GM21515 (cell line): ENCODE measurements around the gene TULP4.
A peak's percentile ranks its signal among the peaks of the same experiment; 100 is the strongest.
"Not testable (repeated sequence)": the region's sequence is repeated elsewhere in the genome, so short reads cannot be mapped to it uniquely, and the experiment has no call there.

Source experiments
- ATAC-seq: cut with Tn5 transposase; IDR thresholded peaks from one replicate; pipeline ENCODE4 v1.9.1; 2021; ENCODE audit not compliant: unreplicated experiment

The TULP4 gene

GRCh38 chr6:158327211-158327610, 14.9 kb downstream of the TULP4 start:
- no peak for ATAC-seq

- ATAC-seq, result no peak
Observed at GRCh38 chr6:158328952-158329351, 16.7 kb downstream of the TULP4 start.

GRCh38 chr6:158329531-158329930, 17.3 kb downstream of the TULP4 start:
- ATAC-seq, result no peak

GRCh38 chr6:158330016-158330415, 17.8 kb downstream of the TULP4 start:
- ATAC-seq, result no peak

GRCh38 chr6:158332237-158332636, 20.0 kb downstream of the TULP4 start:
- ATAC-seq, result no peak

GRCh38 chr6:158333094-158333493, 20.8 kb downstream of the TULP4 start:
- ATAC-seq, result no peak

GRCh38 chr6:158334534-158334933, 22.3 kb downstream of the TULP4 start:
- no peak for ATAC-seq

- ATAC-seq, result no peak
Observed at GRCh38 chr6:158337332-158337731, 25.1 kb downstream of the TULP4 start.

GRCh38 chr6:158338311-158339112, 26.2 kb downstream of the TULP4 start:
- ATAC-seq, result no peak

- ATAC-seq, result not testable (repeated sequence)
Observed at GRCh38 chr6:158339197-158339596, 26.9 kb downstream of the TULP4 start.

GRCh38 chr6:158340252-158340651, 28.0 kb downstream of the TULP4 start:
- ATAC-seq, result no peak

- ATAC-seq, result peak; percentile 51
Observed at GRCh38 chr6:158344534-158344933, 32.3 kb downstream of the TULP4 start.

GRCh38 chr6:158345444-158345843, 33.2 kb downstream of the TULP4 start:
- ATAC-seq, result not testable (repeated sequence)

GRCh38 chr6:158347335-158347734, 35.1 kb downstream of the TULP4 start:
- ATAC-seq, result no peak

- not testable (repeated sequence) for ATAC-seq
Observed at GRCh38 chr6:158348737-158349504, 36.7 kb downstream of the TULP4 start.

GRCh38 chr6:158349505-158350275, 37.4 kb downstream of the TULP4 start:
- ATAC-seq, result not testable (repeated sequence)

GRCh38 chr6:158350731-158351130, 38.5 kb downstream of the TULP4 start:
- ATAC-seq, result not testable (repeated sequence)

- no peak for ATAC-seq
Observed at GRCh38 chr6:158353883-158354877, 41.9 kb downstream of the TULP4 start.

- ATAC-seq, result peak; percentile 20
Observed at GRCh38 chr6:158356586-158357546, 44.6 kb downstream of the TULP4 start.
